ENCODE results near the gene MATN4. TPM values are rescaled to one million over a fixed set of nuclear protein-coding genes. Genes with fewer than 3 reads are reported as not detected.

The MATN4 gene
- total RNA-seq, 4 donors from 2014 or later, result 0.25 to 1.5 (median 0.94) TPM; not detected in 1

DNA sequence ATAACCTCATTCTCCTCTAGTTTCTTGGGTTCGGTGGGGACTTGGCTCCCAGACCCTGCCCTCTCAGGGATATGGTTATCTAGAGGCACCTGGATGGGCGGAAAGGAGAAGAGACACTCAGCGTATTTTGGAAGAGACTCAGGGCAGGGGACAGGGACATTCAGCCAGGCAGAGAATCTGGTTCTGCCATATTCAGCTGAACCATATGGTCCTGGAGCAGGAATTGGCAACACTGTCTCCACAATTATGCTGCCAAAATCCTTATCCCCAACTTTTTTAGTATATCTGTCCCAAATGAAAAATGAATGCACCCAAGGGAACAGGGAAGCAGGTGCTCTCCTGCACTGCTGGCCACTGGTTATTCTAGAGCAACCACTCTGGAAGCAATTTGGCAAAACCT lies 22.4 kb upstream of the MATN4 start:
- peaks cover 83% of the 10 kb centered on the region for H3K36me3 ChIP-seq
- H3K4me3 ChIP-seq, result no peak overlapping the region
- WGBS, result 100% methylated on average over 3 of the region's 3 CpGs
- H3K27ac ChIP-seq, result no peak overlapping the region
- no peaks in the 10 kb centered on the region for H3K4me1 ChIP-seq
- TF ChIP-seq POLR2AphosphoS5 (IDR thresholded peaks at IDR 0.05) (no peak), EP300 (IDR thresholded peaks at IDR 0.05) (no peak), POLR2A (IDR thresholded peaks at IDR 0.05) (no peak)
- TF ChIP-seq, protein P1, sequence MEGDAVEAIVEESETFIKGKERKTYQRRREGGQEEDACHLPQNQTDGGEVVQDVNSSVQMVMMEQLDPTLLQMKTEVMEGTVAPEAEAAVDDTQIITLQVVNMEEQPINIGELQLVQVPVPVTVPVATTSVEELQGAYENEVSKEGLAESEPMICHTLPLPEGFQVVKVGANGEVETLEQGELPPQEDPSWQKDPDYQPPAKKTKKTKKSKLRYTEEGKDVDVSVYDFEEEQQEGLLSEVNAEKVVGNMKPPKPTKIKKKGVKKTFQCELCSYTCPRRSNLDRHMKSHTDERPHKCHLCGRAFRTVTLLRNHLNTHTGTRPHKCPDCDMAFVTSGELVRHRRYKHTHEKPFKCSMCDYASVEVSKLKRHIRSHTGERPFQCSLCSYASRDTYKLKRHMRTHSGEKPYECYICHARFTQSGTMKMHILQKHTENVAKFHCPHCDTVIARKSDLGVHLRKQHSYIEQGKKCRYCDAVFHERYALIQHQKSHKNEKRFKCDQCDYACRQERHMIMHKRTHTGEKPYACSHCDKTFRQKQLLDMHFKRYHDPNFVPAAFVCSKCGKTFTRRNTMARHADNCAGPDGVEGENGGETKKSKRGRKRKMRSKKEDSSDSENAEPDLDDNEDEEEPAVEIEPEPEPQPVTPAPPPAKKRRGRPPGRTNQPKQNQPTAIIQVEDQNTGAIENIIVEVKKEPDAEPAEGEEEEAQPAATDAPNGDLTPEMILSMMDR (IDR thresholded peaks at IDR 0.05), result no peak
- H3K27me3 ChIP-seq, result no peaks in the 10 kb centered on the region
- DNase-seq (ENCODE audit: low spot score in 2 of 2), result no peak
- no peaks in the 10 kb centered on the region for H3K9me3 ChIP-seq

DNA sequence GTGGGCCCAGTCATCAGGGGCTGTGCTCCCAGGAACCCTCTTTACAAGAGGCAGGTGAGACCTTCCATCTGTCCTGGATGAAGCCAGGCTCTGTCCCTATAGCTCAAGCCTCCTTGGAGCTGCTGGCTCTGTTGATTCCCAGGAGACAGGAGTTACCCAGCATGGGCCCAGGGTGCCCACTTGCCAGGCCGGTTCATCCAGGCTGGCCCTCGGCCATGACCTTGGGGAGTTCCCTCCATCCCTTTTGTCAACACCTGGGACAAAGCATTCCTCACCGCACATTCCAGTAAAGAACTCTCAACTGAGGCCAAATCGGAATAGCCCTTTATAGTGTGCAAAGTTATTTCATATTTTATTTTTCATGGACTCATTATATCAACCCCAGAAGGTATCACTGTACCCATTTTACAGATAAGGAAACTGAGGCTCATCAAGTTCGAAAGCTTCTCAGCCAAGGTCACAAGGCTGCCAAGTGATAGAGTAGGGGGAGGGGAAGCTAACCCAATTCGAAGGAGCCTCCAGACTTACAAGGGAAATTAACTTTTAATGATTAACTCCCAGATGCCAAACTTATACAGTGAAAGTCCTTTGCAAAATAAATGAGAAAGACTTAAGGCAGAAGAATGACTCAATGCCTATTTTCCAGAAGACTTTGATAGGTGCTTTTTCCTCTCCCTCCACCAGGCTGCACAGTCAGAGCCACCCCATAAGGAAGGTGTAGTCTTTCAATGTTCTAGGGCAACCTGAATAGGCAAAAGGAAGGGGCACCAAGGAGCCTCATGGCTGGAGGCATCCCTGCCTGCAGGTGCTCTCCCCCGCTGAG lies 21.6 kb upstream of the MATN4 start:
- WGBS, result 69% methylated on average over 6 of the region's 7 CpGs
- Histone ChIP-seq H3K4me3 (no peak overlapping the region), H3K4me1 (no peaks in the 10 kb centered on the region), H3K36me3 (peaks cover 84% of the 10 kb centered on the region), H3K27me3 (no peaks in the 10 kb centered on the region), H3K9me3 (no peaks in the 10 kb centered on the region), H3K27ac (no peak overlapping the region)
- no peak for DNase-seq (ENCODE audit: low spot score in 2 of 2)
- TF ChIP-seq, protein P1 (IDR thresholded peaks at IDR 0.05), result no peak
- TF ChIP-seq EP300 (IDR thresholded peaks at IDR 0.05) (no peak), POLR2AphosphoS5 (IDR thresholded peaks at IDR 0.05) (no peak), POLR2A (IDR thresholded peaks at IDR 0.05) (no peak)

DNA sequence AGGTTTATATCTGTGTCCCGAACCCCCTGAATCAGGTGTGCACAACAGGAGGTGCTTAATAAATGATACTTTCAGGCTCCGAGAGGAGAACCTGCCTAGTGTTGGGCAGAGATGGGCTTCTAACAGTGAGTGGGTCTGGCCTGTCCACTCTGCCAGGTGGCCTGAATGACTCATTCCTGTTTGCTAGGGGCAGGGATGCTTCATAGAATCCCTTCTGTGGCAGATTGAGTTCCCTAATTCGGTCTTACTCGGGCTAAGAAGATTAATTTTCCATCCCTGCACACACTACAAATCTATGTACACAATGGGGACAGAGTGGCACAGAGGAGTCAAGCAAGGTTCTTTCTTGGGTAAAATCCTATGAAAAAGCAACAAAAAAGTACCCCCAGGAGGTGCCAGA lies 20.4 kb upstream of the MATN4 start:
- DNase-seq (ENCODE audit: low spot score in 2 of 2), result no peak
- H3K4me1 ChIP-seq, result no peaks in the 10 kb centered on the region
- H3K4me3 ChIP-seq, result no peak overlapping the region
- H3K27me3 ChIP-seq, result no peaks in the 10 kb centered on the region
- no peaks in the 10 kb centered on the region for H3K9me3 ChIP-seq
- H3K27ac ChIP-seq, result no peak overlapping the region
- no peak for TF ChIP-seq EP300 (IDR thresholded peaks at IDR 0.05)
- TF ChIP-seq, protein P1 (IDR thresholded peaks at IDR 0.05), result no peak
- no peak for TF ChIP-seq POLR2A (IDR thresholded peaks at IDR 0.05)
- TF ChIP-seq POLR2AphosphoS5 (IDR thresholded peaks at IDR 0.05), result no peak
- H3K36me3 ChIP-seq, result peaks cover 82% of the 10 kb centered on the region
- 93% methylated on average over 4 of the region's 4 CpGs for WGBS

DNA sequence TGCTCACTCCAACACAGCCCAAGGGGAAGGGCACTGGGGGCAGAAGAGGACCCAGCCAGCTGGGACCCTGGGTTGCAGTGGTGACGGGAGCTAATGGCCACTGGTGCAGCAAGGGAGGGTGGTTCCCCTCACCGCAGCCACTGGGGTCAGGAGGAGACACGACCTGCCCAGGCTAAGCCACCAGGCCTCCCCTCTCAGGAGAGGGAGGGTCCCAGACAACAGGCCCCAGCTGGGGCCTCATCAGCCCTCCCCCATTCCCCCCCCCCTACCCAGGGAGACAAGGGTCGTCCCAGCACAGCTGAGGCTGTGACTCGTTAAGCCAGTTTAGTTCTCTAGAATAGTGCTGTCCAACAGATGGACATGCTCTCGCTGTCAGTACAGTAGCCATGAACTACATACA lies 17.3 kb upstream of the MATN4 start:
- WGBS, result 62% methylated on average over 6 of the region's 6 CpGs
- no peak for DNase-seq (ENCODE audit: low spot score in 2 of 2)
- Histone ChIP-seq H3K9me3 (no peaks in the 10 kb centered on the region), H3K4me3 (no peak overlapping the region), H3K27me3 (no peaks in the 10 kb centered on the region), H3K4me1 (no peaks in the 10 kb centered on the region), H3K27ac (no peak overlapping the region), H3K36me3 (peaks cover 54% of the 10 kb centered on the region)
- TF ChIP-seq POLR2AphosphoS5 (IDR thresholded peaks at IDR 0.05), result no peak
- TF ChIP-seq POLR2A (IDR thresholded peaks at IDR 0.05), result no peak
- TF ChIP-seq, protein P1 (IDR thresholded peaks at IDR 0.05), result no peak
- TF ChIP-seq EP300 (IDR thresholded peaks at IDR 0.05), result no peak

DNA sequence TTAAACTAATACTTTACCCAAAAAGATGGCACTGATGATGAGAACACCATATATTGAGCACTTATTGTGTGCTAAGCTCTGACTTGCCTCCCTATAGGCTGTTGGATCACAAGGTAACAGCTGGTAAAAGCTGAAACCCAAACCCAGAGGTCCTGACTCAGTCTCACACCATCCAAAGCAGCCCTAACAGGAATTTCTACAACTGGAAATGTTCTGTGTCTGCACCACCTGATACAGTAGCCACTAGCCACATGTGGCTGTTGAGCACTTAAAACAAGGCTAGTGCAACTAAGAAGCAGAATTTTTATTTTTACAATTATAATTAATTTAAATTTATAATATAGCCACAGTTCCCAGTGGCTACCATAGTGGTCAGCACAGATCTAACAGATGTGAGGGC lies 15.6 kb upstream of the MATN4 start:
- Histone ChIP-seq H3K4me3 (no peak overlapping the region), H3K27ac (no peak overlapping the region)
- TF ChIP-seq POLR2AphosphoS5 (IDR thresholded peaks at IDR 0.05) (no peak), POLR2A (IDR thresholded peaks at IDR 0.05) (no peak), EP300 (IDR thresholded peaks at IDR 0.05) (no peak)
- TF ChIP-seq, protein P1 (IDR thresholded peaks at IDR 0.05), result no peak

More for the DNA sequence above, 15.6 kb upstream of the MATN4 start:
- H3K9me3 ChIP-seq, result no peaks in the 10 kb centered on the region
- DNase-seq (ENCODE audit: low spot score in 2 of 2), result no peak
- H3K36me3 ChIP-seq, result peaks cover 38% of the 10 kb centered on the region
- H3K4me1 ChIP-seq, result peaks cover 5% of the 10 kb centered on the region
- H3K27me3 ChIP-seq, result no peaks in the 10 kb centered on the region
